ENCODE measurements around the gene SCAPER. TPM values are rescaled to one million over a fixed set of nuclear protein-coding genes. Genes with fewer than 3 reads are reported as not detected.

The SCAPER gene
- total RNA-seq, 4 donors from 2014 or later: 23.5 to 27.7 (median 24.2) TPM

DNA sequence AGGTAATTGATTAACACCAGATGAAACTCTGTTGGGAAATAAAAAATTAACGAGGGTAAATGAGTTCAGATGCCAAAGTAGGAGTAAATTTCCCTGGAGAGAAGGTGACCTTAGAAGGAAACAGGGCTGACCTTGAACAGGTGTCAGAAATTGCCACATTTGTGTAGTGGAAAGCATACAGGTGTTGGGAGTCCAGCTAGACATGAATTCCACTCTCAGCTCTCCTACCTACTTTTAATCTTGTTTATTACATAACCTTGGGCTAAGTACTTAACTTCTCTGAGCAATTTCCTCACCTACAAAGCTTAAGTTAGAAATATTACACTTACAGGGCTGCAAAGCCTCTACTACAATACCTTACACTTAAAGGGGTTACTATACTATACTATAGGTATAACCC lies 472.5 kb downstream of the SCAPER start:
- TF ChIP-seq, protein P1, sequence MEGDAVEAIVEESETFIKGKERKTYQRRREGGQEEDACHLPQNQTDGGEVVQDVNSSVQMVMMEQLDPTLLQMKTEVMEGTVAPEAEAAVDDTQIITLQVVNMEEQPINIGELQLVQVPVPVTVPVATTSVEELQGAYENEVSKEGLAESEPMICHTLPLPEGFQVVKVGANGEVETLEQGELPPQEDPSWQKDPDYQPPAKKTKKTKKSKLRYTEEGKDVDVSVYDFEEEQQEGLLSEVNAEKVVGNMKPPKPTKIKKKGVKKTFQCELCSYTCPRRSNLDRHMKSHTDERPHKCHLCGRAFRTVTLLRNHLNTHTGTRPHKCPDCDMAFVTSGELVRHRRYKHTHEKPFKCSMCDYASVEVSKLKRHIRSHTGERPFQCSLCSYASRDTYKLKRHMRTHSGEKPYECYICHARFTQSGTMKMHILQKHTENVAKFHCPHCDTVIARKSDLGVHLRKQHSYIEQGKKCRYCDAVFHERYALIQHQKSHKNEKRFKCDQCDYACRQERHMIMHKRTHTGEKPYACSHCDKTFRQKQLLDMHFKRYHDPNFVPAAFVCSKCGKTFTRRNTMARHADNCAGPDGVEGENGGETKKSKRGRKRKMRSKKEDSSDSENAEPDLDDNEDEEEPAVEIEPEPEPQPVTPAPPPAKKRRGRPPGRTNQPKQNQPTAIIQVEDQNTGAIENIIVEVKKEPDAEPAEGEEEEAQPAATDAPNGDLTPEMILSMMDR (IDR thresholded peaks at IDR 0.05; ENCODE audit: low read depth): no peak

DNA sequence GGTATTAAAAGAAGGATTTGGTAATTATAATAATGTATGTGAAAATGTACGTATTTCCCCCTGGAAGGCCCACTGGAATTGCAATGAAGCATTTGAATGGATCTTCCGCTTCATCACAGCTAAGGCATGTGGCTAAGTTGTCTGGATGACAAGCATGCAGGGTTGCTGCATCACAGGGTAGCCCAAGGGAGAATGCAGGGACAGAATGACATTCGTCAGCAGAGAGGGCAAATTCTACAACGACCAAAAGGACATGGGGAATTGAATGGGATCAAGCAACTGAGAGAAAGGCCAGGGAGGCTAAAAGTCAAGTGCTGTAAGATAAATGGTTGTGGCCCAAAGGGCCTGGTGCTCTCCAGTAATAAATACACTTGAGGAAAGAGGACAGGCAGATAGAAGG lies 473.2 kb downstream of the SCAPER start:
- TF ChIP-seq, protein P1 (IDR thresholded peaks at IDR 0.05; ENCODE audit: low read depth): no peak

DNA sequence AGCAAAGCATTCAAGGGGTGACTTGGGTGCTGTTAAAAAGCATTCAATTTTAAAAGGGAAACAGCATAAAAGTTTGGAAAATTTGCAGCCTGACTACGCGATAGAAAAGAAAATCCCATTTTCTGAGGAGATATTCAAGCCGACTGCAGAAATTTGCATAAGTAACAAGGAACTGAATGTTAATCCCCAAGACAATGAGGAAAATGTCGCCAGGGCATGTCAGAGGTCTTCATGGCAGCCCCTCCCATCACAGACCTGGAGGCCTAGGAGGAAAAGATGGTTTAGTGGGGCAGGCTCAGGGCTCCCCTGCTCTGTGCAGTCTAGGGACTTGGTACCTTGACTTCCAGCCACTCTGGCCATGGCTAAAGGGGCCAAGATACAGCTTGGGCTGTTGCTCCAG lies 475.5 kb downstream of the SCAPER start:
- TF ChIP-seq, protein P1 (IDR thresholded peaks at IDR 0.05; ENCODE audit: low read depth): no peak

DNA sequence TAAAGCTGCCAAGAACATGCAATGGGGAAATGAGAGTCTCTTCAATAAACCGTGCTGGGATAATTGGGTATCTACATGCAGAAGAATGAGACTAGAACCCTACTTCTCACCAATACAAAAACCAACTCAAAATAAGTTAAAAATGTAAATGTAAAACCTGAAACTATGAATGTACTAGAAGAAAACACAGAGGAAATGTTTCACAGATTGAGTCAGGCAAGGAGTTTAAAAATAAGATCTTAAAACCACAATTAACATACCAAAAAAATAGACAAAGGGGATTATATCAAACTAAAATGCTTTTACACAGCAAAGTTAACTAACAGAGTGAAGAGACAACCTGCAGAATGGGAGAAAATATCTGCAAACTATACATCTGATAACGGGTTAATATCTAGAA lies 478.2 kb downstream of the SCAPER start:
- TF ChIP-seq, protein P1 (IDR thresholded peaks at IDR 0.05; ENCODE audit: low read depth): no peak

DNA sequence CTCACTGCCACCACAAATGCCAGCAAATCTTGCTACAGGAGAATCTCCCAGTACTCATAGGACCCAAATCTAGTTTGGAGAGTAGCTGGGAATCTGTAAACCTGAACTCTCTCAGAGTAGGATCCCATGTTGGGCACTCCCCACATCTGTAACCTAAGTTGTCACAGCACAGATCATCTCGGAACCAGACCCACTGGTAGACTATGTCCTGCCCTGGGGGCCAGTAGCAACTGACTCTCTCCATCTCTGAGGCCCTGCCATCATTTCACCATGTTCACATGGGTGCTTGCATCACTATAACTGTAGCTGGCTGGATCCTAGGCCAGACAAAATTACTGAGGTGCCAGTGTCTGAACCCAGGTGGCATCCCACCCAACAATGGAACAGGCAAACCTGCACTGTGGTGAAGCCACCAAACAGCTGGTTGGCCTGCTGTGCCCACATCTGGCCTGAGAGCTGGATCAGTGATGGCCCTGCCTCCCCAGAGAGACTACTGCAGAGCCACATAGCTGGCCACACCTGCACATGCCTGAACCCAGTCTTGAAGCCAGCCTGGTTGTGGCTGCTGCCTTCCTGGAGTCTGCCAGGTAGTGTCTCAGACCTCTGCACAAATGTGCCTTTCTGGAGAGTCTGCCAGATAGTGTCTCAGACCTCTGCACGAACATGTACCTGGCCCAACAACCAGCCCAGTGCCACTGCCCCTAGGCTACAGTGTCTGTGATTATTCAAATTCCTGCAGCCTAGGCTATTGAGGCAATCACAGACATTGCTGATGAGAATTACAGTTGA lies 486.6 kb downstream of the SCAPER start:
- TF ChIP-seq, protein P1 (IDR thresholded peaks at IDR 0.05; ENCODE audit: low read depth): no peak

DNA sequence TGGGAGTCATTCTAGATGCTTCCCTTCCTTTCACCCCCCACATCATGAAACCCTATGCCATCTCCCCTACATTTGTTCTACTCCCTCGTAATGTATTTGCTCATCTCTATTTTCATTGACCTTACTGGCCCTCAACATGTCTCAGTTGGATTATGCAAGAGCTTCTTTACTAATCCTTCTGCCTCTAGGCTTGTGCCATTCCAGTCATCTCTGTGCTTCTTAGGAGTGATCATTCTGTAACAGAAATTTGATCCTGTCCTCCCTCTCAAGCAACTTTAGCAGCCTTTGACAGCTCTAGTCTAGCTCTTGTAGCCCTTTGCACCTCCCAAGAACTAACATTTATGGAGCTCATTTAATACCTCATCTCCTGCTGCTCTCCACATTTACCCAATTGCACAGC lies 503.9 kb downstream of the SCAPER start:
- TF ChIP-seq, protein P1 (IDR thresholded peaks at IDR 0.05; ENCODE audit: low read depth): no peak

- TF ChIP-seq, protein P1 (IDR thresholded peaks at IDR 0.05; ENCODE audit: low read depth): no peak
Observed at GRCh38 chr15:76398317-76399104, 506.6 kb downstream of the SCAPER start.
